ENCODE measurements around the gene GLTP.

- TF ChIP-seq CTCF (IDR thresholded peaks at IDR 0.05 in 4 of 5, conservative IDR thresholded peaks at IDR 0.05 in 1 of 5) = no peak
- TF ChIP-seq POLR2A (IDR thresholded peaks at IDR 0.05) = no peak
Observed at GRCh38 chr12:109827566-109828550, 52.5 kb downstream of the GLTP start.
